Measurements from ENCODE around the gene DHX16.

Gene DHX16

DNA sequence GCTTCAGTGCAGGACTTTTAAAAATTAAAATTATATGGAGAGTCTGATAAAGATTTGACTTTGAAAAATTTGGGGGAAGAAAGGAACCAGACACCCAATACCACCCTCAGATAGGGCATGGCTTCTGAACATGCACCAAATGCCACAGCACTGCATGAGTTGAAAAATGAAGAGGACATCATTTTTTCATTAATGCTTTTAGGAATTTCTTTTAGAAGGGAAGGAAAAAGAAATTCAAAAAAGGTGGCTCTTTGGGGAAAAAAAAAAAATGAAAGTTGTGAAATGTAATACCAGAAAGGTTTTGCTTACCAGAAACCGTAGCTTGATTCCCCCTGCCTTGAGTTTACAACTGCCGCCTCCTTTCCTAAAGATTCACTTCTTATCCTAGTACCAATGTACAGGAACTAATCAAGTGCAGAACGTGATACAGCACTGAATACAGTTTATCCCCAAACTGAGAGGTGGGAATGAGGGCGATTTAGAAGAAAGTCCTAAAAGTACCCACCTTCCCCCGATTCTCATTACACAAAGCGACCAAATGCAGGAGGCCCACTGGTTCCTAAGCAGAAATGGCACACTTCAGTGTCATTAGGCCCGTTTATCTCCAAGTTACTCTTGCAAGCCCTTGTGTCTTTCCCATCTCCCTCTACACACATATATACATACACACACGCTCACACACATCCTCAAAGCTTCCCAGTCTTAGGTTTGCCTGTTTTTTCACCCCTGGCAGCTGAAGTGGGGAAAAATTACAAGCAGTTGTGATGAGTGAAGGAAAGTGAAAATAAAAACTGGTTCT is 58.6 kb downstream of the DHX16 start:
- peak in 1 of 10 donors; percentile 1 for DNase-seq
- intact Hi-C loops (cut with DNase I): loop anchor here (5.0 kb wide), 1 partner anchor 42 kb away; the partner anchor contains the start of gene ABCF1

DNA sequence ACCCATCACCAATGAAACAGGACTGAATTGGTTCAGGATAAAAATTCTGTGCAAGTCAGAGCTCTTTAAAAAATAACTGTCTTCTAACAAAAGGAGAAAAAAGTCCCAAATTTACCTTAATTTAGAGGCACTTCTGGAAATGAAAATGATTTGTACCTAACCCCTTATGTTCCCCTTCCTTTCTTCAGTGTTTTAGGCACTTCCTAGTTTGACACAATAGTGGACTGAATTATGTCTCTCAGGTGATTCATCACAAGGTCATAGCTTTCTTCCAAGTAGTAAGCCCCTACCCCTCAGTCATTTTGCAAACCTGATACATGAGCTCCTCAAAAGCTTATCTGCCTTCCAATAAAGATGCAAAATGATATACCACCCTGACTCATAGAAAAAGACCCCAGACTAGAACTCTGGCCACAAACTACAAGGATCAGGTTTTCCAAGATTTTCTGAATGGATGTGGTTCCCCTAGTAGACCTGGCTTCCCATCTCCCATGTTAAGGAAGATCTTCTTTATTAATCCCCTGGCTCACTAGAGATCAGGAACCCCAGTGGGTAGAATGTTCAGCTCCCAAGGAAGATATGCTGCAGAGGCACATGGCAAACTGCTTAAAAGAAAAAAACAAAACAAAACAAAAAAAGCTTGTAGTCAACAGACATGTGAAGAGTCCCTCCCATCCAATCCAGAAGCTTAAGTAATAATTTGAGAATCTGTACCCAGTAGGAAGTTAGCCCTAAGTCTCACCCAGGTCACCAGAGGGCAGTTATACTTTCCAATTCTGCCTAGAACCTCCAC is 59.4 kb downstream of the DHX16 start:
- intact Hi-C loops (cut with DNase I): loop anchor here (5.0 kb wide), 1 partner anchor 41 kb away; the partner anchor contains the start of gene ABCF1
- DNase-seq: no peak

DNA sequence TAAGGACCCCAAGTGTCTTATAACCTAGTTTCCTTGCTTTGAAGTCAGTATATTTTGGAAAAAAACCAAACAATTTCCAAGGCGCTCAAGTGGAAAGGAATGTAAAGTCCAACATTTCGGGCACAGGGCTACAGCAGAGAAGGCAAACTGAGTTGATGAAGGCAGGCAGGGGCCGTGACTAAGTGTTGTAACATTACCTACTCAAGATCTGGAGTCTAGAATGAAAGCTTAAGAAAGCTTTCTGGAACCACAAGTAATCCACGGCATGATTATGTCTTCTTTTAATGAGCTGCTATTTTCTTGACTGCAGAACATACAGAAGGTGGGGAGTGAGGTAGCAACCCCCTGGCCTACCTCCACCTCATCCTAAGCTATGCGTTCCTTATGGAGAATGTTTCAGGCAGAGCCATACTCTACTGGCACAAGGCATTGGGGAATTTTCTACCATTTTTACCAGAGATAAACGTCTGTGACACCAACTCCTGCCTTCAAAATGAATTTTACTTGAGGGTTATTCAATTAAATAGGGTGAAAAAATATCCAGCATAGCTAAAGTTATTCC is 60.0 kb downstream of the DHX16 start:
- DNase-seq: peak in 1 of 10 donors; percentile 11
- intact Hi-C loops (cut with DNase I): loop anchor here (5.0 kb wide), 1 partner anchor 40 kb away; the partner anchor contains the start of gene ABCF1

DNA sequence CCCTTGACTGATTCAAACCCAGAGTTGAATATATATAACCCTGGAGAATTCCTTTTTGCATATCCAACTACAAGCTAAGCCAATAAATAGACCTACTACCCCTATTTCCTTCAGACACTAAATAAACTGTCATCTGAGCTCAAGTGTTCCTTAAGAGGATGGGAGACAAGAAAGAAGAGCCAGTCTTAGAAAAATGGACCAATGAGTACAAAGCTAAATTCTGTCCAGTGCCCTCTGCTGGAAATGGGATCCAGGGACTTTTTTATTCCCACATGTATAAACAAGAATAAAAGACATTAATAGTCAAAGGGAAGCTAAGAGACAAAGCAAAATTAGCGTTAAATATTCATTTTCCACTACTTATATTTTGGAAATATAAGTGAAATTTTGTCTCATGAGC is 60.6 kb downstream of the DHX16 start:
- DNase-seq: no peak

DNA sequence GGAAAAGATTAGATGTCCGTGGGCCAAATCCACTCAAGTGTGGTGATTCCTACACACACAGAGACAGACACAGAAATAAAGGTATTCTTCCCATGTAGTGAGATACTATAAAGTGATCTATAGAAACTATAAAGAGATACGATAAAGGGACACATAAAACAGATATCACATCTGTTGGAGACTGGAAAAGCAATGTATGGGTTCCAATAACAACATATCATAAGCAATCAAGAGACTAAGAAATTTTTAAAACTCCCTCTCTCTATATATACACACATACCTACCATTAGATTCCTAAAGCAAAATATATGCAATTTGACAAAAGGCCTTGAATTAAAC is 61.0 kb downstream of the DHX16 start:
- intact Hi-C loops (cut with DNase I): loop anchor here (5.0 kb wide), 1 partner anchor 40 kb away; the partner anchor contains the start of gene ABCF1
- no peak for DNase-seq

More for the DNA sequence above, 60.6 kb downstream of the DHX16 start:
- intact Hi-C loops (cut with DNase I): loop anchor here (5.0 kb wide), 1 partner anchor 40 kb away; the partner anchor contains the start of gene ABCF1

DNA sequence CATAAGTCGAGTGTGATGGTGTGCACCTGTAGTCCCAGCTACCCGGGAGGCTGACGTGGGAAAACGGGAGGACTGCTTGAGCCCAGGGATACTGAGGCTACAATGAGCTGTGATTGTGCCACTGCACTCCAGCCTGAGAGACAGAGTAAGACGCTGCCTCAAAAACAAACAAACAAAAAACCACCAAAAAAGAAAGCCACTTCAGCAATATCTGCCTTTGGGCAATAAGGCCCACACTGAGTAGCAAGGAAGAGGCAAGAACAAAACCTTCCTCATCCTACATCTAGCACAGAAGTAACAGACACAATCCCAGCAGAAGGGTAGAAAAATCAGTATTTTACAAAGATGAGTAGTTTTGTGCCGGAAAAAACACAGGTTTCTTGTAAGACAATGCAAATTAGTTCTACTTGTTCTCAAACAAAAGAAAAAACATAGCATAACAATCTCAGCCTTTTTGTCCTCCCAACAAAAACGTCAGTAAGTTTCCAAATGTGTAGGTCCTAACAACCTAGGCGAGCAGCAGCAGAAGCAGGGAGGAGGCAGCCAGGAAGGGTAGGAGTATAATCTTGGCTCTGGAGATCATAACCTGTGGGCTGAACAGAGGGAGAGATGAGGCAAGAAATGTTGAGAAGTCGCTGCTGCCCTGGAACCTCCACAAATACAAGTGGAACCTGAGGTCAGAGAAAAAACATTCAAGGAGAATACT is 61.5 kb downstream of the DHX16 start:
- intact Hi-C loops (cut with DNase I): loop anchor here (5.0 kb wide), 1 partner anchor 39 kb away; the partner anchor contains the start of gene ABCF1
- DNase-seq: peak in 1 of 10 donors; percentile 35

DNA sequence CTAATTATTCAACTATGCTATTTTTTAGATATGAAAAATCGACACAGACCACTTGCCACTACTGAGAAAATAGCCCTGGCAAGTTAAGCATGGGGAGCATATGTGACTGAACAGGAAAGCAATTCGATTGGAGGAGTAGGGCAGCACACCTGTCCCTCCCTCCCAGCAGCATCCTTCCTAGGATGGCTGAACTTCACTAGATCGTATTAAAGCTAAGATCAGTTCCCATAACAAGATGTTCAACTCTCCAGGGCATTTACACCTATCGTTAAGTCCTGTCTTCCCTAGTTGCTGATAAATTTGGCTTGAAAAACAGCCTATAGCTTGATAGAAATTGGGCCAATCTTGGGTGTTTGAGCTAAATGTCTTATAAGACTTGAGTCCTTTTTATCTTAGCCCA is 62.7 kb downstream of the DHX16 start:
- intact Hi-C loops (cut with DNase I): loop anchor here (5.0 kb wide), 1 partner anchor 38 kb away; the partner anchor contains the start of gene ABCF1
- no peak for DNase-seq

DNA sequence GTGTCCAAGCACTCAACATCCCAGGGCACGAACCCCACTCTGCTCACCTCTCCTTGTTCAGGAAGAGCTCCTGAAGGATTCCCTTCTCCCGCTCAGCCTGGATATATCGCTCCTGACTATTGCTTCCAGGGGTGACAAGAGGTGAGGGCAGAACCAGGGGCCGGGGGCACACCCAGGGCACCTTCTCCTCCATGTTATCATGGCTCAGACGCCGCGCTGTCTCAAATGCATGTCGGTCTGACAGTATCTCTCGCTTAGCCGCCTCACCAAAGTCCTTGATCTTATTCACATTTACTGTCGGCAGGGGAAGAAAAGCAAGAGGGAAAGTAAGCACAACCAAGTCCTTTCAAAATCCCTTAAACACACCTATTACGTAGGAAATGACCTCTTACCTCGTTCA is 68.8 kb downstream of the DHX16 start:
- DNase-seq: peak in 1 of 10 donors; percentile 61
- intact Hi-C loops (cut with DNase I): no loop called here
